Endometrial microvascular endothelial cells (primary cell): Measurements from ENCODE around the gene OR2S2. TPM values are rescaled to one million over a fixed set of nuclear protein-coding genes. Genes with fewer than 3 reads are reported as not detected.
"Not testable (repeated sequence)": the region's sequence is repeated elsewhere in the genome, so short reads cannot be mapped to it uniquely, and the experiment has no call there.

Experiments used
- in situ Hi-C: cut with HindIII; loops from 2 replicates; pipeline ENCODE4 v1.10.0; 2017; ENCODE audit warnings: low sequenced_read_pairs, low pct_unique_long_range_greater_than_20kb; ENCODE audit errors: inconsistent ontology term
- total RNA-seq: library from RNA; depleted of rRNA; stranded (reverse); fragments of >200 nt; gene quantifications from one replicate; pipeline ENCODE4 v1.2.3, GENCODE V29; 2015; ENCODE audit errors: inconsistent ontology term

Gene OR2S2
- total RNA-seq, 1 donor from 2014 or later = not detected

DNA sequence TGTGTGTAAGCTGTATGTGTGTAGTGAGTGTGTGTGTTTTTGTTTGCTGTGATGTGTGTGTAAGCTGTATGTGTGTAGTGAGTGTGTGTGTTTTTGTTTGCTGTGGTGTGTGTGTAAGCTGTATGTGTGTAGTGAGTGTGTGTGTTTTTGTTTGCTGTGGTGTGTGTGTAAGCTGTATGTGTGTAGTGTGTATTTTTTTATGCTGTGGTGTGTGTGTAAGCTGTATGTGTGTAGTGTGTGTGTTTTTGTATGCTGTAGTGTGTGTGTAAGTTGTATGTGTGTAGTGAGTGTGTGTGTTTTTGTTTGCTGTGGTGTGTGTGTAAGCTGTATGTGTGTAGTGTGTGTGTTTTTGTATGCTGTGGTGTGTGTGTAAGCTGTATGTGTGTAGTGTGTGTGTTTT is 44.5 kb downstream of the OR2S2 start:
- in situ Hi-C loops = not testable (repeated sequence)

DNA sequence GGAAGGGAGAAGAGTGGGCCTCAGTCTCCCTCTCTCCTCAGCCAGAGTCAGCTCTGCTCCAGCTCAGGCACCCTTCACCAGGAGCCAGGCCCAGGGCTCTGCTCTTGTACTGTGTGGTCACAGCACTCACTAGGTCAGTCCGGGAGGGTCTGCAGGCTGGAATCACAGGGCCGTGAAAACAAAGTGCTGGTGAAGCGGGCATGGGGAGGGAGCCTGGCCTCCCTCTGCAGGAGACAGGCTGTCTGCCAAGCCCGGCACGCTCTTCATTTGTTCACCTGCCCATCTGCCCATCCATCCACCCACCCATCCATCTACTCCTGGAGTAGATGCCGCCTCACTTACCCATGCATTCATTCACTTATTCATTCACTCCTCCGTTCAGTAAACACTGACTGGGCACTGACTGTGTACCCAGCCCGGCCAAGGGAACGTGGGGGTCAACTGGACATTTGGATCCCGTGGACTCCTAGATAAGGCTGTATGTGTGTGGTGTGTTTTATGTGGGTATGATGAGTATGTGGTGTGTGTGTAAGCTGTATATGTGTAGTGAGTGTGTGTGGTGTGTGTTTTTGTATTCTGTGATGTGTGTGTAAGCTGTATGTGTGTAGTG is 45.1 kb downstream of the OR2S2 start:
- in situ Hi-C loops = no loop called here

DNA sequence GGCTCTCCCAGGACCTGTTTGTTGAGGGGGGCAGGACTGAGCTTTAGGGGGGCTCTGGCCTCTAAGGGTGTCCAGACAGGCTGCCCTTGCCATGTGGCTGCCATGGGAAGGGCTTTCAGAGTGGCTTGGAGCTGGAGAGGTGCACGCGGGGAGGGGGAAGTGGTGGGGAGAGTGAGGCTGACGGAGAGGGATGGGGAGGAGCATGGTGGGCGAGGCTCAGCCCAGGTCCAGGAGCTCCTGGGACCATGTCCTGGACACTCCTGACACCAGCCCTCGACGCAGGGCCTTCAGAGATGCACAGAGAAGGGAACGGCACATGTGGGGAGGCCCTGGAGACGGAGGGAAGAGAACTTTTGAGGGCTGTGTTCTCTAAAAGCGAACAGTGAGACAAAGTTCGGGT is 46.3 kb downstream of the OR2S2 start:
- in situ Hi-C loops = no loop called here

GRCh38 chr9:35910613-35911359 is 47.2 kb downstream of the OR2S2 start:
- in situ Hi-C loops = no loop called here

- in situ Hi-C loops = loop anchor here (10.0 kb wide), 1 partner anchor 115 kb away; no protein-coding TSS in a partner anchor
Observed at GRCh38 chr9:35909687-35910612, 48.0 kb downstream of the OR2S2 start.

DNA sequence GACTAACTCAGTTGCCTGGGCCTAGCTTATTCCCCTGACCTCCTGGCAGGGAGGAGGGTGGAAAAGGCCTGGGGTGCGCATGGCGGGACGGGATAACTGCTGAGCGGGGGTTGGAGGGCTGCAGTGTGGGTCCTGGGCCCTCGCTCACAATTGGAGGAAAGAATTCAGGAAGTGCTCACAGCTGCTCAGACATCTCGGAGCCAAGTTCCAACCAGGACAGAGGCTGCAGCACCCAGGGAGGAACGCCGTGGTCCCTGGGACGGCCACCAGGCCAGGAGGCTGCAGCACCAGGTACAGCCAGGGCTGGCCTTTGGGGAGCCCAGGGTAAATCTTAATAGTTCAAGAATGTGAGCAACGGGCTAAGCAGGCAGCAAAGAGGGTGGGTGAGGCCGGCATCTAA is 48.7 kb downstream of the OR2S2 start, which contains the start of gene SPAAR:
SPAAR (plus strand) TSS at position 217 of the 400 bp plus-strand sequence. CDS start 974 bp downstream, outside the sequence.
- in situ Hi-C loops = loop anchor here (10.0 kb wide), 1 partner anchor 116 kb away; no protein-coding TSS in a partner anchor

DNA sequence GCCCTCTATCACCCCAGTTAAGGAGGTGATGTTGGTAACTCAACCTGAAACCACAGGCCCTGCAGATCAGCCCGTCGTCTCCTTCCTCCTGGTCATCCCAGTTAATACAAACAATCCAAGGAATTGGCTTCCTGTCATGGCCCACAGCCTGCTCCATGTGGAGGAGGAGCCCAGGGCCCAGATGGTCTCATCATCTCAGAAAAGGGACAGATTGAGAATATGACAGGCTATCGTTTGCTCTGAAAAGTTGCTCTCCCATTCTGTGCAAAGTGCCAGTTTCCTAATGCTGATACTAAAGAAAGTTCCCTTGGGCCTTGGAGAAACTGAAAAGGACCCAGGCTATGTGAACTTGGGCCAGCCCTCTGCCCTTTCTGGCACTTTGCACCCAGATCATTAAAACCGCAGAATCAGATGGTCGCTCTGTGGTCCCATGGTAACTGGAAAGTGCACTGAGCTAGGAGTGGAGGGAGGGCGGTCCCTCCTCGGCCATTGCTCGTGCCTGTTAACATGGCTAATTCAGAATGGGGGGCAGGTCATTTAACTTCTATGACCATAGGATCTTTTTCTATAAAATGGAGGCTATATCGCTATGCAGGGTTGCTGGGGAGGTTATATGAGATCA is 49.3 kb downstream of the OR2S2 start:
- in situ Hi-C loops = loop anchor here (10.0 kb wide), 1 partner anchor 116 kb away; no protein-coding TSS in a partner anchor

DNA sequence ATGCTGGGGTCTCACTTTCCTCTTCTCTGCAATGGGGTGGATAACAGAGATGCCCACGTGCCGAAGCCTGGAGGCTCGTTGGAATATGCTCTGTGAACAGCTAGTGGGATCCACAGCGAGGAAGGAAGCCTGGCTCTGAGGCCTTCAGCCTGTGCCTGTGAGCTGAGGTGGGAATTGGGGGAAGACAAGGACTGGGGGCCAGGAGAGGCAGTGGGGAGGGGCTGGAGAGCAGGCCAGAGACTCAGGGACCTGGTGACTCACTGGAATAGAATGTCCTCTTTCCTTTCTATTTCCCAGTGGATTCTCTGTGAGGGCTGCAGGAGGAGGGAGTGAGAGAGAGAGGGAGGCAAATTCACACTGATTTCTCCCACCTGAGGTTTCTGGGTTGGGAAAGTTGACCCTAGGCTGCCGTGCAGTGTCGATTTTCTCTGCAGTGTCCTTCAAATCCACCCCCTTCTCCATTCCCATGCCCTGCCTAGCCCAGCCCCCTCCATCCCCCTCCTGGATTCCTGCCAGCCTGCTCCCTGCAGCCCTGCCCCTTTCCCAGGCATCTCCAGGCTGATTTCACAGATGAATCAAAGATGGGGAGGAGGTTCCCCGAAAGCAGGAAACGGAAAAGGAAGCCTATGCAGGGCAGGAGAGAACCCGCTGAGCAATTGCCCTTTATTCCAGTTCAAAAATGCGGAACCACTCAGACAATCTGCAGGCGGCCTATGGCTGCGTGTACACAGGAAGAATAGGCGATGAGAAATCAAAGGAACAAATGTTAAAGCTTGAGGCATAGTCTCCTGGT is 50.0 kb downstream of the OR2S2 start:
- in situ Hi-C loops = loop anchor here (10.0 kb wide), 1 partner anchor 117 kb away; no protein-coding TSS in a partner anchor

Other genes starting within 250 kb of the OR2S2 start
- gene TLN1, start 226.0 kb downstream of the OR2S2 start, total RNA-seq = 358 TPM
- gene CREB3, start 225.5 kb downstream of the OR2S2 start, total RNA-seq = 64.9 TPM
- gene GBA2, start 208.9 kb downstream of the OR2S2 start, total RNA-seq = 51.3 TPM
- gene RGP1, start 208.9 kb downstream of the OR2S2 start, total RNA-seq = 17.2 TPM
- 5.3 TPM for gene MSMP, start 203.9 kb downstream of the OR2S2 start, total RNA-seq
- gene NPR2, start 166.6 kb downstream of the OR2S2 start, total RNA-seq = 18.3 TPM
- not detected for gene SPAG8, start 145.9 kb downstream of the OR2S2 start, total RNA-seq
- 53.3 TPM for gene HINT2, start 143.1 kb downstream of the OR2S2 start, total RNA-seq
- not detected for gene FAM221B, start 129.4 kb downstream of the OR2S2 start, total RNA-seq
- 0.09 TPM for gene TMEM8B, start 128.9 kb downstream of the OR2S2 start, total RNA-seq
- not detected for gene OR13J1, start 87.8 kb downstream of the OR2S2 start, total RNA-seq
- gene HRCT1, start 52.0 kb downstream of the OR2S2 start, total RNA-seq = 0.19 TPM
- gene SPAAR, start 48.7 kb downstream of the OR2S2 start, total RNA-seq = 34.1 TPM
- gene RECK, start 78.8 kb upstream of the OR2S2 start, total RNA-seq = 13.6 TPM
- 35.7 TPM for gene GLIPR2, start 178.6 kb upstream of the OR2S2 start, total RNA-seq
- 1.9 TPM for gene CCIN, start 211.2 kb upstream of the OR2S2 start, total RNA-seq
- gene CLTA, start 232.8 kb upstream of the OR2S2 start, total RNA-seq = 387 TPM